ENCODE measurements around the gene STRA6. TPM values are rescaled to one million over a fixed set of nuclear protein-coding genes. Genes with fewer than 3 reads are reported as not detected.

STRA6 gene
- total RNA-seq, 1 donor from 2014 or later, result not detected

DNA sequence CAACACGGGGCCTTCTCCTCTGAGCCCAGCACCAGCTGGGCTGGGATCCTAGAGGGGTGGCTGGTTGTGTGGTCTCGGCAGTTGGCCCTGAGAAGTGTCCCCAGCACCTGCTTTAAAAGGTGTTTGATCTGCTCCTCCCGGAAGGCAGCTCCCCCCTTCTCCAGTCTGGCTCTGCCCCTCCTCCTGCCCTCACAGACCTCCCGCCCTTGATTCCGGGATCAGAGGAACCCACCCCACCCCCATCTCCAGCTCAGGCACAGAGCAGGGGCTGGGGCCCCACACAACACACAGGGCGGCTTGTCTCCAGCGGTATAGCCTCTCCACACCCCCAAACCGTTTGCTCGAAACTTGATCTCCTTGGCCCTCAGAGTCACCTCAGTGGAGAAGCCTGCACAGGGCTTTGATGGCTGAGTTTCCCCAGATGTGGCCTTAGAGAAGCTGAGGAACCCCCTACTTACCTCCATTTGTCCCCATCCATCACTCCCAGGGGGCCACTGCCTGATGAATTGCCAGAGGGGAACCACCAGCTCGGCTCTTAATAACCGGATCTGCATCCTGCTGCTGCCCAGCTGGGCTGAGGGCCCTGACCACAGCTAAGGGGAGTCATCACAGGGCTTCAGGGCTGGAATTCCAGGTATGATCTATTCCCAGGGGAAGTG lies 6.4 kb upstream of the STRA6 start:
- no peaks in the 10 kb centered on the region for H3K9me3 ChIP-seq
- H3K27me3 ChIP-seq, result no peaks in the 10 kb centered on the region
- no peak overlapping the region for H3K4me3 ChIP-seq
- H3K4me1 ChIP-seq, result peaks cover 21 to 31% of the 10 kb centered on the region in 2 donors
- DNase-seq (ENCODE audit: low spot score in 2 of 2), result no peak
- intact Hi-C loops (cut with DNase I), result loop anchor here (5.0 kb wide), 1 partner anchor 72 kb away; no protein-coding TSS in a partner anchor
- H3K36me3 ChIP-seq, result no peaks in the 10 kb centered on the region
- no peak overlapping the region for H3K27ac ChIP-seq
- TF ChIP-seq CTCF (IDR thresholded peaks at IDR 0.05), result no peak

- no peaks in the 10 kb centered on the region for H3K27me3 ChIP-seq
- H3K27ac ChIP-seq, result no peak overlapping the region
- H3K4me1 ChIP-seq, result peaks cover 21 to 33% of the 10 kb centered on the region in 2 donors
- no peaks in the 10 kb centered on the region for H3K9me3 ChIP-seq
- intact Hi-C loops (cut with DNase I), result loop anchor here (5.0 kb wide), 1 partner anchor 71 kb away; no protein-coding TSS in a partner anchor
- TF ChIP-seq CTCF (IDR thresholded peaks at IDR 0.05), result no peak
- no peak for DNase-seq (ENCODE audit: low spot score in 2 of 2)
- H3K36me3 ChIP-seq, result no peaks in the 10 kb centered on the region
- H3K4me3 ChIP-seq, result no peak overlapping the region
These were observed 5.9 kb upstream of the STRA6 start for GRCh38 chr15:74208496-74208895.

DNA sequence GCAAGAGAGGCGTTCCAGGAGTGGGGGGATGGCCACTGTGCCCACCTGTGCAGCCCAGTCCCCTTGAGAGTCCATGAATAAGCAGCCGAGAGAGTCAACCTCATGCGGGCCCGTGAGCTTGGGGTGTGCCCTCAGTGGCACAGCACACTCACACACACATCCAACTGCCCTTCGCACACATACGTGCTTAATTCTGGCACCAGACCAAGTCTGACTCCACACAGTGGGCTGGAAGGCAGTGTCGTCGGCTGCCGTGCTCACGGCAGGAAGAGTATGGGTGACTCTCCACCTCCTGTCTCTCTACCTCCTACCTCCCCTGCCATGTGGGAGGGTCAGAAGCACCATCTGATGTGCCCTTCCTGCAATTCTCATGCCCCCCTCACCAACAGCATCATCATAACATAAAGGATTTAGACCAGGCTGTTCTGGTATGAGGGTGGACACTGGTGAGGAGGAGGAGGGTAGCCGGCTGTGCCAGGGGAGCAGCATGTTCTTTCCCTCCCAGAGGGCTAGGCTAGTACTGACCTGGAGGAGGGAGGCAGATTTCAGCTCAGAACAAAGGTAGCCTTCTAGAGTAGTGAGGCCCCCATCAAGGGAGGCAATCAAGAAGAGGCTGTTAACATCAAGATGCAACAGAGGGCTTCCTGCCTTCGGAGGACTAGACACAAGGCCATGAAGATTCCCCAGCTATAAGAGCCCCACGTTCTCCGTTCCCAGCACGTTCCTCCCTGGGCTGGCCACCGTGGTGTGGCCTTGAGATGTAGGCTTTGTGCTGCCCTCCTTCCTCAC lies 5.3 kb upstream of the STRA6 start:
- no peak for DNase-seq (ENCODE audit: low spot score in 2 of 2)
- Histone ChIP-seq H3K27ac (no peak overlapping the region), H3K9me3 (no peaks in the 10 kb centered on the region), H3K4me3 (no peak overlapping the region), H3K27me3 (no peaks in the 10 kb centered on the region), H3K36me3 (no peaks in the 10 kb centered on the region), H3K4me1 (peaks cover 21 to 33% of the 10 kb centered on the region in 2 donors)
- intact Hi-C loops (cut with DNase I), result loop anchor here (5.0 kb wide), 1 partner anchor 71 kb away; no protein-coding TSS in a partner anchor
- no peak for TF ChIP-seq CTCF (IDR thresholded peaks at IDR 0.05)

DNA sequence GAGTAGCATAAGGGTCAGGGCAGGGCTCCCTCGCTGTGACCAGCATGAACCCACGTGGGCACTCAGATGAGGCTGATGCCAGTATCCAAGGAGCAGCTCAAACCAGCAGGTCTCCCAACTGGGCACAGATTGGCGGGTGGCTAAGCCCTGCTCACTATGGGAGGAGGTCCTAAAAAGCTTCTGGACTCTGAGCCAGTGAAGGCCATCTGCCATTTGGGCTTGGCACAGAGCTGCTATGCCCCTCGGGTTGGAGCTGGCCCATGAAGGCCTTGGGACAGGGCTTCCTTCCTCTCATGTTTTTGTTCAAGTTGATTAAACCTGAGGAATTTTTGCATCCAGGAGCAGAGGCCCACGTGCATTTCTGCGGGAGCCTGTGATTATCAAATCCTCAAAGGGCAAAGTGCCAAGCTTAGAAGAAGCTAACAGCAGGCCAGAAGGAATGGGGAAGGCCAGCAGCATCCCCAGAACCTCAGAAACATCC lies 4.3 kb upstream of the STRA6 start:
- no peak overlapping the region for H3K27ac ChIP-seq

DNA sequence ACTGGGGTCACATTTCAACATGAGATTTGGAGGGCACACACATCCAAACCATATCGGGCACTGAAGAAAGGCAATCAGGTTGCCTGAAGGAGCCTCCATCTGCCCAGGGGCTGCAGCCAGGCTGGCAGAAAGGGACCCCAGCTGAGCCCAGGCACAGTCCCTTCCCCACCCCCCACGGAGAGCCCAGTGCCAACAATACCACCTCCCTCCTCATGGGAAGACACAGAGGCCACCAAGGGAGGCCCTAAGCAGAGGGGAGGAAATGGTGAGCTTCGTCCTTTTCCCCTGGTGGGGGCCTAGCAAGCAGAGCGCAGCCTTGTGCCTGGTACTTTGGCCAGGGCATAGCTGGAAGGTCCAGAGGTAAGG lies 3.0 kb upstream of the STRA6 start:
- peaks cover 29 to 39% of the 10 kb centered on the region in 2 donors for H3K4me1 ChIP-seq

More for the DNA sequence above, 4.3 kb upstream of the STRA6 start:
- H3K4me3 ChIP-seq, result no peak overlapping the region
- H3K9me3 ChIP-seq, result no peaks in the 10 kb centered on the region
- peaks cover 21 to 33% of the 10 kb centered on the region in 2 donors for H3K4me1 ChIP-seq
- intact Hi-C loops (cut with DNase I), result loop anchor here (5.0 kb wide), 1 partner anchor 70 kb away; no protein-coding TSS in a partner anchor
- H3K36me3 ChIP-seq, result no peaks in the 10 kb centered on the region
- no peaks in the 10 kb centered on the region for H3K27me3 ChIP-seq
- TF ChIP-seq CTCF (IDR thresholded peaks at IDR 0.05), result no peak
- no peak for DNase-seq (ENCODE audit: low spot score in 2 of 2)

More for the DNA sequence above, 3.0 kb upstream of the STRA6 start:
- TF ChIP-seq CTCF (IDR thresholded peaks at IDR 0.05), result no peak
- no peak overlapping the region for H3K27ac ChIP-seq
- no peaks in the 10 kb centered on the region for H3K9me3 ChIP-seq
- intact Hi-C loops (cut with DNase I), result loop anchor here (2.0 to 5.0 kb wide), 3 partner anchors 29 to 68 kb away; no protein-coding TSS in a partner anchor
- no peaks in the 10 kb centered on the region for H3K36me3 ChIP-seq
- no peak for DNase-seq (ENCODE audit: low spot score in 2 of 2)
- H3K4me3 ChIP-seq, result no peak overlapping the region
- H3K27me3 ChIP-seq, result no peaks in the 10 kb centered on the region
